Cortex of kidney (tissue), 1 donor: ENCODE results near the gene METTL1.
"Not testable (repeated sequence)": the region's sequence is repeated elsewhere in the genome, so short reads cannot be mapped to it uniquely, and the experiment has no call there.

Experiments used
- DNase-seq: peaks from one replicate; lab custom pipeline; 2025; lab: John Stamatoyannopoulos, UW

The METTL1 gene

DNA sequence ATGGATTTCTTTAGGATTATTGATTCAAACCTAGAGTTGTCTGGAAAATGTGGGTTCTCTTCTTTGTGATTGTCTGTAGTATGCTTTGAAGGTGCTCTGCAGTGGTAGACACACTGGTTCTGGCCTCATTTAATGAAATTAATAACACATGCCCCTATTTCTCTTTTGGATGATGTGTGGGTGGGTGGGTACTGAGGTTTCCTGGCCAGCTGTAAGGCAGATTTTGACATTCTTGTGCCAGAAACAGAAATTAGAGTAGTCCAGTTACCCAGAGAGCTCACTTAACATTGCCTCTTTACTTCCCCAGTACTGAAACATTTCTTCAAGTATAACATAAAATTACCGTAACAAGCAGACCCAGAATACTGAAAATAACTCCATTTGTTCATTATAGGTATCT lies 25.1 kb upstream of the METTL1 start:
- DNase-seq = no peak

DNA sequence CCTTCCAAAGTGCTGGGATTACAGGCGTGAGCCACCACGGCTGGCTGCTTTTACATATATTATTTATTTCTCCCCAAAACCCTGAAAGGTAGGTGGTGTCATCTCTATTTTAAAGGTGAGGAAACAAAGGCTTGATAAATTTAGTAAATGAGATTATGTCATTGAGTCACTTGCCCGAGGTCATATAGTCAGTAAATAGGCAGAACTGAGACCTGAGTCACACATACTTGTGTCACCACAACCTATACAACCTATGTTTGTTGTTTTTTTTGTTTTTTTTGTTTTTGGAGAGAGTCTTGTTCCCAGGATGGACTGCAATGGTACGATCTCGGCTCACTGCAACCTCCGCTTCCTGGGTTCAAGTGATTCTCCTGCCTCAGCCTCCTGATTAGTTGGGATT lies 23.4 kb upstream of the METTL1 start:
- no peak for DNase-seq

DNA sequence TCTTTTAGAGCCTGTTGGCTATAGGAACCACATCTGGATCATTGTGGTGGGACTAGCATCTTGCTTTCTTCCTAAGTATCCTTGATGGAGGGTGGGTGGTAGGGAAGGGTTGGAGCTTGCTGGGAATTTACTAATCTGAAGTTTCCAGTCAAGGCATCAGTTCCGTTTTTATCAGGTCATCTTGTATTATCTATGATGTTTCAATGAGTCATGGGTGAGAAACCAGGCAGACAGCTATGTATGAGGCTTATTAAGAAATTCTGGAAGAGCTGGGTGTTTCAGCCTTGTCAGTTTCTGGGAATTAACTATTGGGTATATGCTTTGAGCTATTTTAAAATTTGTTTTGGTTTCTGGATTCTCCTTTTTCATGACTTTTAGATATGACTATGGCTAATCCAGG lies 22.0 kb upstream of the METTL1 start:
- DNase-seq = no peak

DNA sequence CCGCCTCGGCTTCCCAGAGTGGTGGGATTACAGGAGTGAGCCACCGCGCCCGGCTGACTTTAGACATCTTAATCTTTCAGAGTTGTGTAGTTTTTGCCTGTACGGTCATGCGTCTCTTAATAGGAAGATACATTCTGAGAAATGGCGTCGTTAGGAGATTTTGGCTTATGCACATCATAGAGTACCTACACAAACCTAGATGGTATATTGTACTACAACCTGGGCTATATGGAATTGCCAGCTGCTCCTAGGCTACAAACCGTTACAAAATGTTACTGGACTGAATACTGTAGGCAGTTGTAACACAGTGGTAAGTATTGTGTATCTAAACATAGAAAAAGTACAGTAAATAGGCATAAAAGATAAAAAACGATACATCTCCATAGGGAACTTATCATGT lies 12.0 kb upstream of the METTL1 start:
- DNase-seq = no peak

DNA sequence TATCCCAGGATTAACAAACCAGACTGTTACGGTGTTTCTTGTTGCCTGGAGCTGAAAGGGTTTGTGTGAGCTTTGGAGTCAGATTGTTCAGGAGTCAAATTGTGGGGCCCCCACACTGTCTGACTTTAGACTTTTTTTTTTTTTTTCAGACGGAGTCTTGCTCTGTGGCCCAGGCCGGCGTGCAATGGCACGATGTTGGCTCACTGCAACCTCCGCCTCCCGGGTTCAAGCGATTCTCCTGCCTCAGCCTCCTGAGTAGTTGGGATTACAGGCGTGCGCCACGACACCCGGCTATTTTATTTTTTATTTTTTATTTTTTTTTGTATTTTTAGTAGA lies 11.5 kb upstream of the METTL1 start:
- no peak for DNase-seq

DNA sequence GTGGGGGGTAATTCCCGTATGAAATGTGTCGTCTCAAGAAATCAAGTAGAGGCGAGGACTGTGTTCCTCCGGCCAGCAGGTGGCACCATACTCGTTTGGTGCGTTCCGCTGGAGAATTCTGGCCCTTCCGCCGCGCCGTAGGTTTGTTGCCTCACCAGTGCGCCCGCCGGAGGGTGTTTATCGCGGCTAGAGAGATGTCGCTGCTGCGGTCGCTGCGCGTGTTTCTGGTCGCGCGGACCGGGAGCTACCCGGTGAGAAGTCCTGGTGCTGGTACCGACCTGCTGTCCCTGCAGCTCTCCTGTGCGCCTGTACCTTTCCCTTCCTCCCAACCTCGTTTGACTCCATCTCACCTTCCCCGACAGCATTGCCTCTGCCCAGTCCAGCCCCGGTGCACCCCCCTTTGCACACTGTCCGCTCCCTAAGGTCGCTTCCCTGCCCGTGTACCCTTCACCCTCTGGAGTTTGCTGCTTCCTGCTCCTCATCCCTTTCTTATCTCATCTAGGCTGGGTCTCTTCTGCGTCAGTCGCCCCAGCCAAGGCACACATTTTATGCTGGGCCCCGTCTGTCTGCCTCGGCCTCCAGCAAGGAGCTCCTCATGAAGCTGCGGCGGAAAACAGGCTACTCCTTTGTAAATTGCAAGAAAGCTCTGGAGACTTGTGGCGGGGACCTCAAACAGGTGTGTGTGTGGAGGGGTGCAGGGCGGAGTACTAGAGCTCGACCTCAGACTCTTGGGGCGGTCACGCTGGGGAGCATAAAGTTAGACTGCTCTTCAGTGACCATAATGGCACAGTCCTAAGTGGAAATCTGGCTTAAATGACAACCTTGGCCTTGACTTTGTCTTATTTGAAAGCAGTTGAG lies 10.9 kb upstream of the METTL1 start, which contains the start of gene TSFM:
Gene TSFM (plus strand): TSS at position 180 of the 858 bp plus-strand sequence. CDS start 15 bp downstream, at position 195.
- DNase-seq = peak; percentile 71

DNA sequence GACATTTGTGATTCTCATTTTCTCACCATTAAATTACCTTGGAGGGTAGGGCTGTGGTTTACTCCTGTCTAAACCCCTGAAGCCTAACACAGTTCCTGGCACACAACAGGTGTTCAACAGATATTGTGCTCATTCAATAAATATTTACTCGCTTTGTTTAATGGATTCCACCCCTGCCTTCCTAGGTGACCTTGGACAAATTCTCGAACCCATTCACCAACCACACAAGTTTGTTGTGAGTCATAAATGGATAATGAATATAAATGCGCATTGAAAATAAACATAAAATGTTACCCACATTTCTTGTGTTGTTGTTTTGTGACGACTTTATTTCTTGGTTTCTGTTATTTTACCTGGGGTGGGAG lies 10.3 kb upstream of the METTL1 start:
- DNase-seq = no peak

DNA sequence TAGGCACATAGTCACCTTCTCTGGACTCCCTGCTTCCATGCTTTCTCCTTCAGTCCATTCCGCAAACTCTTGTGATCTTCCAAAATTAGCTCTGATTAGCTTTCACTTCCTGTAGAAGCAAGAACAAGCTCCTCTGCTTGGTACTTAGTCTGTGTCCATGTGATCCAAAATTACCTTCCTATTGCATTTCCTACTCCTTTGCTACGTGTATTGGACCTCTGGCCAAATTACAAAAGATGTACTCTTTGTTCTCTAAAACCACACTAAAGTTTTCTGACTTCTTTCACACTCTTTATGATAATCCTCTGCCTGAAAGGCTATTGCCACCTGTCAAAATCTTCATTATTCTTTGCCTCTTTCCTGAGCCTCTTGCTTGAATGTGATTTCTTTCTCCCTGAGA lies 9.9 kb upstream of the METTL1 start:
- no peak for DNase-seq

DNA sequence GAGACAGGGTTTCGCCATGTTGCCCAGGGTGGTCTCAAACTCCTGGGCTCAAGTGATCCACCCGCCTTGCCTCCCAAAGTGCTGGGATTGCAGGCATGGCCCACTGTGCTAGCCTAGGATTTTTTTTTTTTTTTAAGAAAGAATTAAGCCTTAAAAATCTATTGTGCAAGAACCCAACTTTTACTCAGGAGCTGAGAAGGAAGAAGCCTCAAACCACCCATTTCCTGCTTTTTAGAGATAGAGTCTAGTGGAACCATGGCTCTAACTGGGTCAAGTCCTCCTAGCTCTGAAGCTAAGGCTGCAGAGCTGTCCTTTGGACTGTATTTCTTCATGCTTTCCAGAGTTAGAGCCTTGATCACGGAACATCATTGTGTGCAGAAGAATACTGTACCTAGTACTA lies 9.3 kb upstream of the METTL1 start:
- no peak for DNase-seq

DNA sequence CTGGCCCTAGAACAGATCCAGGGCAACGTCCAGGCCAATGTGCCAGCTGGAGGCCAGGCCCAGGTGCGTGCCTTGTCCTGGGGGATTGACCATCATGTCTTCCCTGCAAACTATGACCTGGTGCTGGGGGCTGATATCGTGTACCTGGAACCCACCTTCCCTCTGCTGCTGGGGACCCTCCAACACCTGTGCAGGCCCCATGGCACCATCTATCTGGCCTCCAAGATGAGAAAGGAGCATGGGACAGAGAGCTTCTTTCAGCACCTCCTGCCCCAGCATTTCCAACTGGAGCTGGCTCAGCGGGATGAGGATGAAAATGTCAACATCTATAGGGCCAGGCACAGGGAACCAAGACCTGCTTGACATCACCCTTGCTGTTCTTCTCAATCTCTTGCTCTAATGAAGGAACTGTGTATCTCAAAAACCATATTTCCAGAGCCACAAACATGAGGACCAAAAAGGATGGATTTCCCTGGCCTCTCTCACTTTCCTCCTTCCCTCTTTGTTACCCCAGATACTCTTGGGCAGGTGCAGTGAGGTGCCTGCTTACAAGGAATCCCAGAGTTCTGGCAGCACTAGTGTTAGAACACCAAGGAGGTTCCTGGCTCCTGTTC lies 8.5 kb upstream of the METTL1 start:
- DNase-seq = no peak

DNA sequence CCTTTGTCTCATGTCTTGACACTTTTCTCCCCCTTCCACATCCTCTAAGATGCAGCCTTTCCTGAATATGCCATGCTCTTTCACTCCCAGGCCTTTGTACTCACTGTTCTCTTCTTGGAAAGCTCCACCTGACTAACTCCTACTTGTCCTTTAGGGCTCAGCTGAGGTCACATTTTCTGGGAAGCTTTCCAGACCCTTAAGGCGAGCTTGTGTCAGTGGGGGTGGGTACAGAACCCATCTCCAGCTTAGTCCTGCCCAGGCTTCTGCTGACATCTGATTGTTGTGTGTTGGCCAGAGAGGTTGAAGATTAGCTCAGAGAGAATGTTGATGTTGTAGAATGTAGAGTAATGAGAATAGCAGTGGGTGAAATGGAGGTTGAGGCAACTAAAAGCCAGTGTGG lies 7.8 kb upstream of the METTL1 start:
- DNase-seq = no peak

DNA sequence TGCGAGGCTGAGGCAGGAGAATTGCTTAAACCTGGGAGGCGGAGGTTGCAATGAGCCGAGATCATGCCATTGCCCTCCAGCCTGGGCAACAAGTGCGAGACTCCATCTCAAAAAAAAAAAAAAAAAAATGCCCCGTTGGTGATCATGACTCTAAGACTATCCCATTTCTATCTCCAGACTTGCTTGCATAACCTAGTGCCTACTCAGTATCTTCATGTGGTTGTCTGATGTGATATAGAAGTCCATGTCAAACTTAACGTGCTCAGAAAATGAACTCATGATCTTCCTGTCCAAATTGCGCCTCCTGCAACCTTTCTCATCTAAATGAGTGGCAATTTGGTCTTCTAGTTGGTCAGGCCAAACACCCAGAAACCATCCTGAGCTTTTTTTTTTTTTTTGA lies 6.0 kb upstream of the METTL1 start:
- no peak for DNase-seq

DNA sequence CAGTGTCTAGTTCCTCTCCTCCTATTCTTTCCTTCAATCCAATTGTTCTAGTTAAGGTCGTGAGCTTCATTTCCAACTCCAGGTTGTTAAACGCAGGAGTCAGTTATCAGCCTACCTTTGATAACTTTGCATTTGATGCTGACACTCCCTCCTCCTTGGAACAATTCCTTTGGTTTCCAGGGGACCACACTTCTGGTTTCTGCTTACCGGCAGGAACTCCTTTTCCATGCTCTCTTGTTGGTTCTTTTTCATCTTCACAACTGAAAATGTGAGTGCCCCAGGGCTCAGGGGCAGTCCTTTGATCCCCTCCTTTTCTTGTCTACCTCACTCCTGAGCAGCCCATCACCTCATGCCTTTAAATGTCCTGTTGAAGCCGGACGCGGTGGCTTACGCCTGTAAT lies 5.5 kb upstream of the METTL1 start:
- DNase-seq = no peak

DNA sequence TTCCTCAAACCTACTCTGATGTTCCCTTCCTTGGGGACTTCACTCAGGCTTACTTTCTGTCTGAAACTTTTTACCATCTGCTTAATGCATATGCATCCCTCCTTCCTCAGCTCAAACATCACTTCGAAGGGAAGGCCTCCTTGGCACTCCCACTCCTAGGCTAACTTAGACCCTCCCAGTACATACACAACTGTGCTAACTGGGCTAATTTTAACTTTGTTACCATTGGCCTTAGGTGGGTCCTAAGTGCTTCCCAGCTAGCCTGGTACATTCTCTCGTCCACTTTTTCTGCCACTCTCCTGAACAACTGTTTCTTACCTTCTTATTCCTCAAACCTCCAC lies 4.3 kb upstream of the METTL1 start:
- DNase-seq = no peak

DNA sequence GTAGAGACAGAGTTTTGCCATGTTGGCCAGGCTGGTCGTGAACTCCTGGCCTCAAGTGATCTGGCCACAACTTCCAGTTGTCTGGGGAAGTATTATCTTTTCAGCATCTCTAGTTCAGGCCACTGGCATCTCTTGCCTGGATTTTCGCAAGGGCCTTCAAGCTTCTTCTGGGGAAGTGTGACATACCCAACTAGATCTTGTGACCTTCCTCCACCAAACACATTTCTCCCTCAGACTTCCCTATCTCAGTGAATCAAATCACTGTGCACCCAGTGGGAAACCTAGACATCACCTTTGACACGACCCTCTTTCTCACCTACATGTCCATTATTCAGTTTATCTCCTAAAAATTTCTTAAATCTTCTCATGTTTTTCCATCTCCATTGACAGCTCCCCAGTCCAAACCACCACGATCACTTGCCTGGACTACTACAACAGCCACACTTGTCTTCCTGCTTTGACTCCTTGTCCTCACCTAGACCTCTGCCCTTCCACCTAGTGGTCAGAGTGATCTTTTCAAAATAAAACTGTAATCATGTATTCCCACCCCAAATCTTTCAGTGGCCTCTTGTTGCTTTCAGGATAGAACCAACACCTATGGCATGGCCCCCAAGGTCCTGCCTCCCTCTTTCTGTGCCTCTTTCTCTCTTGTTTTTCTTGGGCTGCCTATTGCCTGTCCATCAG lies 3.8 kb upstream of the METTL1 start:
- no peak for DNase-seq

DNA sequence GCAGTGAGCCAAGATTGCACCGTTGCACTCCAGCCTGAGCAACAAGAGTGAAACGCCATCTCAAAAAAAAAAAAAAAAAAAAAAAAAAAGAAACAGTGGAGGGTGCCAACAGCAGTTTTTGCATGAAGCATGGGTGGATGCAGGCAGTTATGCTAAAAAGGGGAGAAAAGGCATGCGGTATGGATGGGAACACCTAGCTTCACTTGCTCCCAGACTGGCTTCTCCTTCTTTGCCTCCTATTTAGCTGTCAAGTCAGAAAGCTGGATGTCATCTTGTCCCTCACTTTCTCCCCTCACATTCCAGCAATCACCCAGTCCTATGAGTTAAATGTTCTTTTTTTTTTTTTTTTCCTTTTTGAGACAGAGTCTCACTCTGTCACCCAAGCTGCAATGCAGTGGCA lies 3.1 kb upstream of the METTL1 start:
- DNase-seq = no peak

DNA sequence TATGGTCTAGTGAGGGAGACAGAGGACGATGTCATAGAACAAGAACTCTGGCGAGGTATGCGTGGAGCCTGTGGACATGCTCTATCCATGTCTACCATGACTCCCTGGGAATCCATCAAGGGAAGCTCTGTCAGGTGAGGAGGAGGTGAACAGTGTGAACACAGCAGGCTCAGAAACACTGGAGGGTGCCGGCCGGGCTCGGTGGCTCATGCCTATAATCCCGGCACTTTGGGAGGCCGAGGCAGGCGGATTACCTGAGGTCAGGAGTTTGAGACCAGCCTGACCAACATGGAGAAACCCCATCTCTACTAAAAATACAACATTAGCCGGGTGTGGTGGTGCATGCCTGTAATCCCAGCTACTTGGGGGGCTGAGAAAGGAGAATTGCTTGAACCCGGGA lies 2.7 kb upstream of the METTL1 start:
- not testable (repeated sequence) for DNase-seq

DNA sequence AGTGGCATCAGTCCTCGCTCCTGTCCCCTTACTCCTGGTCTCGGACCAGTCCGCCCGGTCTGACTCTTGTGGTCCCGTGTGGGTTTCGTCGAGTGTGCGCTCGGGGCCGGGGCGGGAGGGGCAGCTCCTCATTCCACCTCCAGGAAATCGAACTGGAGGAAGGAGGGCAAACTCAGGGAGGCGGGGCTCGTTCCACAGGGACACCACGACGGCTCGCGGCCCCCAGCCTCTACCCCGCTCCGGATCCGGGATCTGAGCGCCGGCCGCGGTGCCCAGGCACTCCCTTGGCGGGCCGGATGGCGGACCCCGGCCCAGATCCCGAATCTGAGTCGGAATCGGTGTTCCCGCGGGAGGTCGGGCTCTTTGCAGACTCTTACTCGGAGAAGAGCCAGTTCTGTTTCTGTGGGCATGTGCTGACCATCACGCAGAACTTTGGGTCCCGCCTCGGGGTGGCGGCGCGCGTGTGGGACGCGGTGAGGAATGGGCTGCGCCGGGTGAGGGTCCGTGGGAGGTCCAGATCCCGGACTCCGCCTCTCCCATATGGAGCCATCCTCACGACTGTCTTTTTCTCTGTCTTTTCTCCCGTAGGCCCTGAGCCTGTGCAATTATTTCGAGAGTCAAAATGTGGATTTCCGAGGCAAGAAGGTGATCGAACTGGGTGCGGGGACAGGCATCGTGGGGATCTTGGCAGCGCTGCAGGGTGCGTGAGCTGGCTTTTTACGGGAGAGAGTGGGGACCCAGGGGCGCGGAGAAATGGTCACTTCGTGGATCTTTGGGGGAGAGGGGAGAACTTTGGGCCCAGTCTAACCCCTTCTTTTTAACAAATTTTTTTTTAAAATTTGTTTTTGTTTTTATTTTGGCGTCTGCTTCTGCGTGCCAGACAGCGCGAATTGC lies 771 bp upstream of the METTL1 start, which contains the start of gene EEF1AKMT3:
Gene EEF1AKMT3 (plus strand): TSS at position 186 of the 894 bp plus-strand sequence. CDS start 111 bp downstream, at position 297.
- no peak for DNase-seq

DNA sequence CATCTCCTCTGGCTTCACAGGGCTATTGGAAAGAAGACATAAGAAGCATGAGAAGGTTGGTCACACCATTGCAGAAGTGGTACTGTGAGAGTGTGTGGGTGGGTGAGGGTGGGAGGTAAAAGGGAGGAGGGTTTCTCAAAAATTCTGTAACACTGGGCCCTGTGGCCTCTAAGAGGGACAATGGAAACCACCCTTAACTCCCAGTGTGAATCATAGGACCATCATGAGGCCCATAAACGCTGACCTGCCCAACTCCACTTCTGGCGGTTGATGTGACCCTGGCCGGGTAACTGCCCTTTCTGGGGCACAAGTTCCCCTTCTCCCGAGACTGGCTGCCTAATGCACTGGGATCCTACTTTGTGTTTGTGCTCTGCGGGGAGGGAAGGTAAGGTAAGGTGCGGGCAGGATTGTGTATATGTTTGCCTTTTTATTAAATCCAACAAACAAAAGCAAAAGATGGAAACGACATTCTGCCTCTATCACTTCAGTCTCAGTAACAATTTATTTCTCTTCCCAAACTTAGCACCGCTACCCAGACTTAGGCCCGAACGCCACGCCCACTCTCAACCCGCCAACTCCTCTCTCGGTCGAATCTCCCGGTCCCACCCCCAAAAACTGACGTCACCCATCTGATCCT lies 551 bp downstream of the METTL1 start:
- DNase-seq = no peak

DNA sequence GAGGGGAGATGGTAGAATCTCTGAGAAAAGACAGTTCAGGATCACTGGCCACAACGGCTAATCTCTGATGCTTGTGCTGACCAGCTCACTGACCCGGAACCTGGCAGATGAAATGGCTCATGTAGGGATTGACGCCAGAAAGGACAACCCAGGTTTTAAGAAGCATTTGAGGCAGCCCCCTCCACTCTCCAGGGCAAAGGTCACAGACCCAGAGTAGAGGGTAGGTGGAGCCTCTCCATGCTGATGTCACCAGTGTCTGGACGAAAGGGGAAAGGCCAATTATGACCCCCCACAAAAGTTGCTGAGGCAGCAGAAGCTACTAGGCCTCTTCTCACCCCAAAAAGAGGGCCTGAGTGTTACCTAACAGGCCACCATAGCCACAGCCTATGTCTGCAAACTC lies 1.2 kb downstream of the METTL1 start:
- no peak for DNase-seq

DNA sequence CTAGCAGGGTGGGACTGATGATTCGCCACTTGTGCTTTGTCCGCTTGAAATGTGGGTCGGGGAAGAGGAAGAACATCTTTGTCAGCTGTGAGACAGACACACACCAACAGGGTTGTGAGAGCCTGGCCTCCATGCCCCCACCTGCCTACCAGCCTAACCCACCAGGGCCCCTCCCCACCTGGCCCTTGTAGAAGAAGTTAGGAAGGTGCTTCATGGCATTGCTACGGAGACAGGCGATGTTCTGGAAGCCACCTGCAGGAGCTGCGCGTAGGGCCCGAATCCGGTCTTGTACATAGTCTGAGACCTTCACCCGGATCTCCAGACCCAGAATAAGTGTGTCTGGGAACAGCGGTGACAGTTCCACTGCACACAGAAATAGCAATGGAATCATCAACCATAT lies 2.3 kb downstream of the METTL1 start:
- no peak for DNase-seq

DNA sequence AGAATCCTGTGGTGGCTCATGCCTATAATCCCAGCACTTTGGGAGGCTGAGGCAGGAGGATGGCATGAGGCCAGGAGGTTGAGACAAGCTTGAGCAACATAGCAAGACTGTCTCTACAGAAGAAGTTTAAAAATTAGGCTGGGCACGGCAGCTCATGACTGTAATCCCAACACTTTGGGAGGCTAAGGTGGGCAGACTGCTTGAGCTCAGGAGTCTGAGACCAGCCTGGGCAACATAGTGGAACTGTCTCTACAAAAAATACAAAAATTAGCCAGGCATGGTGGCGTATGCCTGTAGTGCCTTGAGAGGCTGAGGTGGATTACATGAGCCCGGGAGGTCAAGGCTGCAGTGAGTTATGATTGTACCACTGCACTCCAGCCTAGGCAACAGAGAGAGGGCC lies 4.0 kb downstream of the METTL1 start:
- DNase-seq = no peak
